ENCODE data around the gene NINJ2. TPM values are rescaled to one million over a fixed set of nuclear protein-coding genes. Genes with fewer than 3 reads are reported as not detected.
A peak's percentile ranks its signal among the peaks of the same experiment; 100 is the strongest.

Gene NINJ2
- total RNA-seq, 1 experiment from 2014 or later: 5.0 TPM

DNA sequence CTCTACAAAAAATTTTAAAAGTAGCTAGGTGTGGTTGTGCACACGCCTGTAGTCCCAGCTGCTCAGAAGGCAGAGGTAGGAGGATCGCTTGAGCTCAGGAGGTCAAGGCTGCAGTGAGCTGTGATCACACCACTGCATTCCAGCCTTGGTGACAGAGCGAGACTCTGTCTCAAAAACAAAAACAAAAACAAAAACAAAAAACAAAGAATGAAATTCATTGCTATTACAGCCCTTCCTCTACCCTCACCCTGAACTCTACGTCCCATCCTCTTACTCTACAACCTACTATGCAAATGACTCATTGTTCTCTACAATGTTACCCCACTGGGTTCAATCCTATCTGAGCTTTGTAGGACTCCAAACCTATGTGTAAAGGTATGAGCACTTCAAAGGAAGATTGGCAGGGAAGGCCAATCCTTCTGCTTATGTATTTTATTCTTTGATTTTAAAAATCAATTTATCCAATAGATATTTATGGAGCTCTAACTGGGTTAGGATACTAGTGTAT lies 39.3 kb downstream of the NINJ2 start:
- in situ Hi-C loops (cut with HindIII; ENCODE audit: low sequenced_read_pairs): no loop called here

DNA sequence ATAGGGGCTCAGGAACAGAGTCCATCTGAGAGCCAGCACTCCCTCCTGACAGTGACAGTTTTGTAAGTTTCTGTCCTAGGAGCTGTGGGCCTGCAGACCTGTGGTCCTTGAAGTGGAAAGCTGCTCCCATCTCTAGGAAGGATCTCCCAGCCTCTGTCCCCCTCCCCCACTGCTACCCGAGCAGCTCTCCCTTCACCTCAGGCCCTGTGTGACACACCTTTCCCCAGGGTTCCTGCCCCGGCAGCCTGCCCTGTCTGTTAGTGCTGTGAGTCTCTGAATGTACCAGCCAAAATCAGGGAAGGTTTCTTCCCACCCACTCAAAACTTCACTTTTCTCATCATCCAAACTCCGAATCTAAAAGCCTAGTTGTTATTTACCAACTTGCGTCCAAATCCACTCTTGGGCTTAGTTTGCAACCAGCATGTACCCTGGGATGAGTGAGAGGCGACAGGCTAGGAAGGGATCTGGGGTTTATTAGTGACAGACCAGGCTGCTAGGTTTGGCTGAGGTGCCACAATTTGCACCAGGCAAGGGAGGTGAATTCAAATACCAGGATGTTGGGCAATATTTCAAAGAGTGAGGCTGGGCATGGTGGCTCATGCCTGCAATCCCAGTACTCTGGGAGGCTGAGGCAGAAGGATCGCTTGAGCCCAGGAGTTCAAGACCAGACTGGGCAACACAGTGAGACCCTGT lies 39.9 kb downstream of the NINJ2 start:
- no peak for DNase-seq (ENCODE audit: low spot score)
- in situ Hi-C loops (cut with HindIII; ENCODE audit: low sequenced_read_pairs): no loop called here

More for the DNA sequence above, 39.3 kb downstream of the NINJ2 start:
- DNase-seq (ENCODE audit: low spot score): no peak

GRCh38 chr12:622416-622815 lies 40.8 kb downstream of the NINJ2 start:
- in situ Hi-C loops (cut with HindIII; ENCODE audit: low sequenced_read_pairs): no loop called here
- DNase-seq (ENCODE audit: low spot score): no peak

- no peak for DNase-seq (ENCODE audit: low spot score)
- in situ Hi-C loops (cut with HindIII; ENCODE audit: low sequenced_read_pairs): no loop called here
Observed at GRCh38 chr12:619346-619745, 43.9 kb downstream of the NINJ2 start.

- no peak for DNase-seq (ENCODE audit: low spot score)
- in situ Hi-C loops (cut with HindIII; ENCODE audit: low sequenced_read_pairs): no loop called here
Observed at GRCh38 chr12:618605-619004, 44.6 kb downstream of the NINJ2 start.

GRCh38 chr12:617304-617915 lies 45.8 kb downstream of the NINJ2 start:
- no peak for DNase-seq (ENCODE audit: low spot score)
- in situ Hi-C loops (cut with HindIII; ENCODE audit: low sequenced_read_pairs): no loop called here

DNA sequence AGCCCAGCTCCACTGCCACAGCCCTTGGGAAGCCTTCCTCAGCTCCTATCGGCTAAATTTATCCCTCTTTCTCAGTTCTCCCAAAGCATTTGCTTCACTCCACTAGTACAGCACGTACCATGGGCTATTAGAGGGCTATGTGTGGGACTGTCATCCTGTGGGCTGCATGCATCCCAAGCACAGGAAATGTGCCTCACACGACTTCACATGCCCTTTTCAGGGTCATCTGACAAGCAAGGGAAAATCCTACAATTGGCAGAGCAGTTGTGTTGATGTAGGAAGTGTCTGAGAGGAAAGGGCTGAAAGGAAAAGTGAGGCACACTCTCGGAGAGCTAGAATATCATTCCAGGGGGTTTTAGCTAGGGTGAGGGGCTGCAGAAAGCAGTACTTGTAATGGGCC lies 47.6 kb downstream of the NINJ2 start:
- in situ Hi-C loops (cut with HindIII; ENCODE audit: low sequenced_read_pairs): no loop called here
- no peak for DNase-seq (ENCODE audit: low spot score)

GRCh38 chr12:614411-614970 lies 48.8 kb downstream of the NINJ2 start:
- no peak for DNase-seq (ENCODE audit: low spot score)
- in situ Hi-C loops (cut with HindIII; ENCODE audit: low sequenced_read_pairs): no loop called here

- in situ Hi-C loops (cut with HindIII; ENCODE audit: low sequenced_read_pairs): no loop called here
- no peak for DNase-seq (ENCODE audit: low spot score)
Observed at GRCh38 chr12:613996-614395, 49.2 kb downstream of the NINJ2 start.

- in situ Hi-C loops (cut with HindIII; ENCODE audit: low sequenced_read_pairs): no loop called here
Observed at GRCh38 chr12:612886-613285, 50.4 kb downstream of the NINJ2 start.

GRCh38 chr12:612293-612692 lies 51.0 kb downstream of the NINJ2 start:
- in situ Hi-C loops (cut with HindIII; ENCODE audit: low sequenced_read_pairs): no loop called here
- DNase-seq (ENCODE audit: low spot score): no peak

More at GRCh38 chr12:612886-613285, 50.4 kb downstream of the NINJ2 start:
- no peak for DNase-seq (ENCODE audit: low spot score)

- no peak for DNase-seq (ENCODE audit: low spot score)
- in situ Hi-C loops (cut with HindIII; ENCODE audit: low sequenced_read_pairs): no loop called here
Observed at GRCh38 chr12:611721-612120, 51.5 kb downstream of the NINJ2 start.

DNA sequence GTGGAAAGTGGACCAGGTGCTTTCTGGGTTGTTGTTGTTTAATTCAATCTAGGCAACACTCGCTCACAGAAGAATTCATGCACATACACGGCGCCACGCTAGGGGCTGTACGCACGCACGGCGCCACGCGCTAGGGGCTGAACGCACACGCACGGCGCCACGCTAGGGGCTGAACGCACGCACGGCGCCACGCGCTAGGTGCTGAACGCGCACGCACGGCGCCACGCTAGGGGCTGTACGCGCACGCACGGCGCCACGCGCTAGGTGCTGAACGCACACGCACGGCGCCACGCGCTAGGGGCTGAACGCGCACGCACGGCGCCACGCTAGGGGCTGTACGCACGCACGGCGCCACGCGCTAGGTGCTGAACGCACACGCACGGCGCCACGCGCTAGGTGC lies 54.3 kb downstream of the NINJ2 start:
- in situ Hi-C loops (cut with HindIII; ENCODE audit: low sequenced_read_pairs): no loop called here
- no peak for DNase-seq (ENCODE audit: low spot score)

DNA sequence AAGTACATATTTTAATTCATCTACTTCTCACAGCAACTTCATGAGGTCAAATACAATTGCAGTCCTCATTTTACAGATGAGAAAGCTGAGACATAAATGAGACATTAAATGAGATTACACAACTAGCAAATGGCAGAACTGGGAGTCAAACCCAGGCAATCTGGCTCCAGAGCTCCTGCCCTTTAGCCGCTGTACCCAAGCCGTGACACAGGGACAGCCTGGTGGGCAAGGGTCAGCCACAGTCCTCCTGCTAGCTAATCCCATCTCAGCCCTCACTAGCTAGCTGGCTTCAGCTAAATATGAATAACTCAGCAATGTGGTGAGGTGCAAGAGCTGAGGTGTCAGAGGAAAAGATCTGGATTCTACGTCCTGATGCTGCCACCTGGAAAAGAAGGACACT lies 54.8 kb downstream of the NINJ2 start:
- in situ Hi-C loops (cut with HindIII; ENCODE audit: low sequenced_read_pairs): no loop called here
- DNase-seq (ENCODE audit: low spot score): no peak

DNA sequence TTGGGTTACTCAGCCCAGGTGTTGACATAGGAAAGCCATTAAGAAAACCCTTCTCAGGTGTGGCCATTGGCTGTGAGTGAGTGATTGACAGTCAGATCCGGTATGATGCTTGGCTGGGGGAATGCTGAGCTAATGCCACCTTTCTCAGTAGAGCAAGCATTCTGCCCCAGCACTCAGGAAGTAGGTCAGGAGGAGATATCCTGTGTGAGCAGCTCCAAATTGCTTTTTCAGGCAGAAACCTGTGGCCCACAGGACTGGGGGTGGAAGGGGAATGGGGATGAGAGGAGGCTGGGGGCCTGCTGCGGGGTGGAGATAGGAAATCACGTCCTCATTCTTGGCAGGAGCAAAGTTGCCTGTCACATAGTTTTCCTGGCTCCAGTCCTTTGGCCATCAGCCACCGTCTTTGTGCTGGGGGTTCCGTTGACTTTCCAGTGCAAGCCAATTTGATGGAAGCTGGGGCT lies 55.7 kb downstream of the NINJ2 start:
- in situ Hi-C loops (cut with HindIII; ENCODE audit: low sequenced_read_pairs): no loop called here
- peak; percentile 62 for DNase-seq (ENCODE audit: low spot score)

DNA sequence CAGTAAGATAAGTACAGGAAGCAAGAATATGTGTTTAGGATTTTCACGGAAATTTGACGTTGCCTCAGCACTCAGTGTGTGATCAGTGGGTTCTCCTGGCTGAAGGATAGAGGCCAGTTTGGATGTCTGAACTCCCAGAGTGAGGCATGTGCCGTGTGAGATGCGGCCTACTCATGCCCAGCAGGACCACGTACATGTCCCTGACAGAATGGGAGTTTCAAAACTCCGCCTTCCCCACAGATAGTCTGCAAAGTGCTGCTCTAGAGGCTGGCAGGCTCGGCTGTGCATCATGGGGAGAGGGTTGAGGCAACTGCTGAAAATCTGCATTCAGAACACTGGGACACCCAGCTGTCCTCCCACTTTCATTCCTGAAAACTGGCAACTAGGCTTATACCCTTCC lies 58.3 kb downstream of the NINJ2 start:
- no peak for DNase-seq (ENCODE audit: low spot score)
- in situ Hi-C loops (cut with HindIII; ENCODE audit: low sequenced_read_pairs): no loop called here

GRCh38 chr12:602700-603068 lies 60.6 kb downstream of the NINJ2 start:
- in situ Hi-C loops (cut with HindIII; ENCODE audit: low sequenced_read_pairs): no loop called here
- no peak for DNase-seq (ENCODE audit: low spot score)

DNA sequence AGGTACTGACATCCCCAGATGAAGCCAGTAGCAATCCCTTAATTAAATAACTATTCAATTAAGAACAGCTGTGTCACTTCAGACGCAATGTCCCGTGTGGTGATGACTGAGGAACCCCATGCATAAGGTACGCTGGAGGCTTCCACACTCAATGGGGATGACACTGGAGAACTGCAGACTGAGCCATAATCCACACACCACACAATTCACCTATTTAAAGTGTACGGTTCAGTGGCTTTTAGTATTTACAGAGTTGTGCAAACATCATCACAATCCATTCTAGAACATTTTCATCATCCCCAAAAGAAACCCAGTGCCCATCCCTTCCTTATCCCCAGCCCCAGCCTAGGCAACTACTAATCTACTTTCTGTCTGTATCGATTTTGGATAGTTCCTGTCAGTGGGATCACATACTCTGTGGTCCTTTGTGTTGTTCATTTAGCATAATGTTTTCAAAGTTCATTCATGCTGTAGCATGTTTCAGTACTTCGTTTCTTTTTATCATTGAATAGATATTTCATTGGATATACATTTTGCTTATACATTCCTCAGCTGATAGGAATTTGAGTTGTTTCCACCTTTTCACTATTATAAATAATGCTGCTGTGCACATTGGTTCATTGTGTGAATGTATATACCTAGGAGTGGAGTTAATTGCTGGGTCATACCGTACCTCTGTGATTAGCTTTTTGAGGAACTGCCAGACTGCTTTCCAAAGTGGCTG lies 61.1 kb downstream of the NINJ2 start:
- no peak for DNase-seq (ENCODE audit: low spot score)
- in situ Hi-C loops (cut with HindIII; ENCODE audit: low sequenced_read_pairs): no loop called here

DNA sequence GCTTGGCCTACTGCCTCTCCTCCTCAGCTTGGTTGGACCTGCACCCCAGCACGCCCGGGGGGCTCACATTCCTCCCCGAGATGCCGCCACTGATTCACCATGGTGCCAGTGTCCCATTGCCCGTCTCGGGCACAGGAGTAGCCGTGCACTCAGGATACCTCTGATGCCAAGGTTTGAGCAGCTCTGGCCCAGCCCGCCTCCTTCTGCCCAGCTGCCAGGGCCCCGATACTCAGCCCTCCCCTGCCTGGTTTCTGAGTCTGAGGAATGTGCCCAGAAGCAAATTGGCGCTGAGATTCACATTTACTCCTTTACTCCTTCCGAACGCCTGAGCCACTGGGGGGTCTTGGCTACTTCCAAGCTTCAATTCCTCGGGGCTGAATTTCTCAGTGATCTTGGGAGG lies 63.5 kb downstream of the NINJ2 start:
- DNase-seq (ENCODE audit: low spot score): no peak
- in situ Hi-C loops (cut with HindIII; ENCODE audit: low sequenced_read_pairs): no loop called here
